Astrocyte (in vitro differentiated cells and primary cell): Measurements from ENCODE around the gene DIDO1. TPM values are rescaled to one million over a fixed set of nuclear protein-coding genes. Genes with fewer than 3 reads are reported as not detected.

ENCODE experiments used
- DNase-seq: peaks from one replicate; pipeline ENCODE4 v3.0.0-alpha.2; 2010; ENCODE audit warnings: low read depth
- FAIRE-seq: peaks from 2 replicates; lab custom pipeline; 2011; peaks lifted over from hg19 to GRCh38; lab: Jason Lieb, UNC
- H2AFZ ChIP-seq: 2 replicates; pipeline ENCODE4 v1.6.0; 2012; ENCODE audit warnings: low read depth, low read length, inconsistent platforms
- H3K27ac ChIP-seq: 2 replicates; pipeline ENCODE4 v1.5.1; 2011; ENCODE audit warnings: low read depth, low read length, inconsistent platforms
- H3K27me3 ChIP-seq: 2 replicates; pipeline ENCODE4 v1.6.0; 2011; ENCODE audit warnings: low read length, inconsistent platforms; ENCODE audit not compliant: insufficient read depth
- H3K36me3 ChIP-seq: 2 replicates; pipeline ENCODE4 v1.5.1; 2011; ENCODE audit warnings: low read length, inconsistent platforms; ENCODE audit not compliant: insufficient read depth
- H3K4me1 ChIP-seq: 2 replicates; pipeline ENCODE4 v1.5.1; 2011; ENCODE audit warnings: low read length, inconsistent platforms; ENCODE audit not compliant: insufficient read depth
- H3K4me2 ChIP-seq: 2 replicates; pipeline ENCODE4 v1.6.0; 2012; ENCODE audit warnings: low read length, inconsistent platforms
- H3K4me3 ChIP-seq: 2 replicates; pipeline ENCODE4 v1.5.1; 2011; ENCODE audit warnings: low read depth, mild to moderate bottlenecking, low read length, inconsistent platforms; ENCODE audit not compliant: insufficient read depth
- H3K79me2 ChIP-seq: 2 replicates; pipeline ENCODE4 v1.6.0; 2012; ENCODE audit warnings: mild to moderate bottlenecking, low read length, inconsistent platforms; ENCODE audit not compliant: insufficient read depth
- H3K9ac ChIP-seq: 2 replicates; pipeline ENCODE4 v1.6.0; 2012; ENCODE audit warnings: mild to moderate bottlenecking, low read length, inconsistent platforms
- H3K9me3 ChIP-seq: 2 replicates; pipeline ENCODE4 v1.5.1; 2012; ENCODE audit warnings: low read depth, mild to moderate bottlenecking, low read length, inconsistent platforms; ENCODE audit not compliant: insufficient read depth
- H4K20me1 ChIP-seq: 2 replicates; pipeline ENCODE4 v1.6.0; 2012; ENCODE audit warnings: low read length, inconsistent platforms; ENCODE audit not compliant: insufficient read depth
- H3K27ac Mint-ChIP-seq: one replicate; pipeline ENCODE4 v1.8.0; 2021; ENCODE audit warnings: mild to moderate bottlenecking, mixed read lengths; ENCODE audit not compliant: unreplicated experiment
- H3K27me3 Mint-ChIP-seq: one replicate; pipeline ENCODE4 v1.8.0; 2021; ENCODE audit warnings: low read depth, mixed read lengths; ENCODE audit not compliant: unreplicated experiment
- H3K36me3 Mint-ChIP-seq: one replicate; pipeline ENCODE4 v1.8.0; 2021; ENCODE audit warnings: low read depth, mixed read lengths; ENCODE audit not compliant: unreplicated experiment
- H3K4me1 Mint-ChIP-seq: one replicate; pipeline ENCODE4 v1.8.0; 2021; ENCODE audit warnings: low read depth, mixed read lengths; ENCODE audit not compliant: unreplicated experiment
- H3K4me3 Mint-ChIP-seq: one replicate; pipeline ENCODE4 v1.8.0; 2021; ENCODE audit warnings: mild to moderate bottlenecking, moderate library complexity, mixed read lengths; ENCODE audit not compliant: unreplicated experiment
- H3K9me3 Mint-ChIP-seq: one replicate; pipeline ENCODE4 v1.8.0; 2021; ENCODE audit warnings: mild to moderate bottlenecking, mixed read lengths; ENCODE audit not compliant: unreplicated experiment
- CTCF ChIP-seq: IDR thresholded peaks from 2 replicates; pipeline ENCODE4 v1.5.1; 2011; ENCODE audit warnings: low read depth, mild to moderate bottlenecking, inconsistent platforms, low read length, moderate library complexity; ENCODE audit not compliant: insufficient read depth
- EZH2 ChIP-seq: IDR thresholded peaks from 2 replicates; pipeline ENCODE4 v1.6.1; 2012; ENCODE audit warnings: mild to moderate bottlenecking, low read length, inconsistent platforms; ENCODE audit not compliant: insufficient read depth
- total RNA-seq: library from RNA; stranded (reverse); gene quantifications from 2 replicates; pipeline ENCODE4 v1.2.1, GENCODE V29; 2021

Gene DIDO1
- total RNA-seq, 1 donor from 2014 or later = 39.0 TPM

- peaks cover 17% of the 10 kb centered on the region for H3K27me3 Mint-ChIP-seq
- peaks cover 6% of the 10 kb centered on the region for H3K36me3 Mint-ChIP-seq
- no peaks in the 10 kb centered on the region for H3K4me1 Mint-ChIP-seq
- H3K79me2 ChIP-seq = no peaks in the 10 kb centered on the region
- no peak overlapping the region for H3K4me3 Mint-ChIP-seq
- no peaks in the 10 kb centered on the region for H3K9me3 Mint-ChIP-seq
- H3K9me3 ChIP-seq = no peaks in the 10 kb centered on the region
- H3K9ac ChIP-seq = no peak overlapping the region
- no peaks in the 10 kb centered on the region for H4K20me1 ChIP-seq
- H3K27ac Mint-ChIP-seq = no peak overlapping the region
- FAIRE-seq = no peak
- H3K4me1 ChIP-seq = no peaks in the 10 kb centered on the region
- H3K27me3 ChIP-seq = no peaks in the 10 kb centered on the region
- H3K4me2 ChIP-seq = no peak overlapping the region
- DNase-seq = no peak
- TF ChIP-seq EZH2 (no peak), CTCF (no peak)
- H3K36me3 ChIP-seq = no peaks in the 10 kb centered on the region
- no peak overlapping the region for H3K27ac ChIP-seq
- no peak overlapping the region for H2AFZ ChIP-seq
- no peak overlapping the region for H3K4me3 ChIP-seq
Observed at GRCh38 chr20:62963614-62964397, 37.5 kb upstream of the DIDO1 start.

GRCh38 chr20:62962891-62963613, 36.7 kb upstream of the DIDO1 start:
- Histone ChIP-seq H3K9me3 (no peaks in the 10 kb centered on the region), H3K36me3 (no peaks in the 10 kb centered on the region), H2AFZ (no peak overlapping the region), H3K4me2 (no peak overlapping the region), H3K79me2 (no peaks in the 10 kb centered on the region), H4K20me1 (no peaks in the 10 kb centered on the region), H3K4me3 (no peak overlapping the region), H3K27me3 (no peaks in the 10 kb centered on the region), H3K4me1 (no peaks in the 10 kb centered on the region), H3K9ac (no peak overlapping the region), H3K27ac (no peak overlapping the region)
- no peak for FAIRE-seq
- no peak for TF ChIP-seq CTCF
- no peak for TF ChIP-seq EZH2
- Mint-ChIP-seq H3K36me3 (peaks cover 6% of the 10 kb centered on the region), H3K4me3 (no peak overlapping the region), H3K27ac (no peak overlapping the region), H3K4me1 (no peaks in the 10 kb centered on the region), H3K27me3 (peaks cover 17% of the 10 kb centered on the region), H3K9me3 (no peaks in the 10 kb centered on the region)
- DNase-seq = no peak
